Hepatic stellate cell (primary cell): Measurements from ENCODE around the gene ETV7.
"Not testable (repeated sequence)": the region's sequence is repeated elsewhere in the genome, so short reads cannot be mapped to it uniquely, and the experiment has no call there.

Source experiments
- DNase-seq: peaks from one replicate; pipeline ENCODE4 v3.0.0; 2011; ENCODE audit warnings: low spot score

ETV7 gene

GRCh38 chr6:36387440-36388303 is at the start of gene ETV7:
Gene ETV7 (minus strand): TSS chr6:36387669. CDS start chr6:36387541, 128 bp downstream.
- DNase-seq, result peak; percentile 51

- DNase-seq, result peak; percentile 42
These were observed 49.0 kb upstream of the ETV7 start for GRCh38 chr6:36436466-36436865.

- DNase-seq, result peak; percentile 22
These were observed 44.7 kb upstream of the ETV7 start for GRCh38 chr6:36432151-36432671.

- DNase-seq, result no peak
These were observed 43.7 kb upstream of the ETV7 start for GRCh38 chr6:36431197-36431596.

GRCh38 chr6:36430351-36430750 is 42.9 kb upstream of the ETV7 start:
- DNase-seq, result peak; percentile 17

GRCh38 chr6:36428911-36429310 is 41.4 kb upstream of the ETV7 start:
- DNase-seq, result no peak

DNA sequence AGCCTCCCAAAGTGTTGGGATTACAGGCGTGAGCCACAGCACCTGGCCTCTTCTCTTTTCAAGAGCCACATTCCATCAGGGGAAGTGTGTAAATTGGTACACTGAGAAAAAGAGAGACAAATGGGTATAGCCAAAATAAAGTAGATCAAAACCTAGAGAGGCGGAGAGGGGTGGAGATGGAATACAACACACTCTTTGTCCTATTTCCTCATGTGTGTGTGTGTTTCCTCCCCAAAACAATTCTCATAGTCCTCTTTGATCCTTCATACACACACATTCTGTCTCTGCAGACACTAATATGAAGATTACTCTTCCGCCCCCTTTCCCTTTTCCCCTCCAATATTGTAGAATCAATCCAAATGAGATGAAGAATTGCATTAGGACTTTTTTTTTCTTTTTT is 39.2 kb upstream of the ETV7 start:
- DNase-seq, result no peak

GRCh38 chr6:36423101-36423824 is 35.8 kb upstream of the ETV7 start:
- peak; percentile 98 for DNase-seq

DNA sequence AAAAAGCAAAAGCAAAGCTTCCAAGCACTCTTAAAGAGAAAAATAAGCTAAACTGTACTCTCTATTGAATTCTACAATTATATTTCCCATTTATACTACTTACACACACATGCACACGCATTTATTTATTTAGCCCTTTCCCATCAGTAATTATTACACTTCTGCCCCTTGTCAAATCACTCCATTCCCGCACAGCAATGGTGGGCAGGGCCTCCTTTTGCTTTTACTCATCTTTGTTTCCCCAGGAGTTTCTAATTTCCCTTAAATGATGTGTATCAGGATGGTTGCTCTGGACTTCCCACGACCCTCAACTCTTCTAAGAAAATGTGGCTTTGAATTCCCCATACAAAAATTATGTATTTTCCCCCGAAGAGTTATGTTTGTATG is 35.2 kb upstream of the ETV7 start:
- no peak for DNase-seq

- no peak for DNase-seq
These were observed 31.8 kb upstream of the ETV7 start for GRCh38 chr6:36419310-36419709.

DNA sequence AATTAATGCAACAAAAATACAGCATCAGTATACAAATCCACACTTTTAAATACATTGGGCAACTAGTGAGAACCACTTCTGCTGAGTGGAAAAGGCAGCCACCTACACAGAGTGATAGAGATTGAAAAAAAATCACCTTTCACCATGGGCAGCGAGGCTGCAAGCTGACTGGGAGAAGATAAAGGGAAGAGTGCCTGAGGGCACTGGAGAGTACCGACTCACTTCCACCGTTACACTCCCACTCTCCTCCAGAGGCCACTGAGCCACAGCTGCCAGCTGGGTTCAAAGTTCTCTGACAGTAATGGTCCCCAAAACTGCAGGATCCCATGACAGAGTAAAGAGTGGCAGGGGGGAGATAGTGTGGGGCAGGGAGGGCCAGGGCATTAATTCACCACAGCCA is 31.1 kb upstream of the ETV7 start:
- no peak for DNase-seq

GRCh38 chr6:36414481-36414880 is 27.0 kb upstream of the ETV7 start:
- DNase-seq, result no peak

GRCh38 chr6:36413489-36414480 is 26.3 kb upstream of the ETV7 start:
- DNase-seq, result no peak

DNA sequence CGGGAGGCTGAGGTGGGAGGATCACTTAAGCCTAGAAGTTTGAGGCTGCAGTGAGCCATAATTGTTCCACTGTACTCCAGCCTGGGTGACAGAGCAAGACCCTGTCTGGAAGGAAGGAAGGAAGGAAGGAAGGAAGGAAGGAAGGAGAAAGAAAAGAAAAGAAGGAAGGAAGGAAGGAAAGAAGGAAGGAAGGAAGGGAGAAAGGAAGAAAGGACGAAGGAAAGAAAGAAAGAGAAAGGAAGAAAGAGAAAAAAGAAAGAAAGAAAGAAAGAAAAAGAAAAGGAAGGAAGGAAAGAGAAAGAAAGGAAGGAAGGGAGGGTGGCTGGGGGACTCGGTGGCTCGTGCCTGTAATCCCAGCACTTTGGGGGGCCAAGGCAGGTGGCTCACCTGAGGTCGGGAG is 22.2 kb upstream of the ETV7 start:
- DNase-seq, result not testable (repeated sequence)

- DNase-seq, result no peak
These were observed 16.7 kb upstream of the ETV7 start for GRCh38 chr6:36404164-36404563.

DNA sequence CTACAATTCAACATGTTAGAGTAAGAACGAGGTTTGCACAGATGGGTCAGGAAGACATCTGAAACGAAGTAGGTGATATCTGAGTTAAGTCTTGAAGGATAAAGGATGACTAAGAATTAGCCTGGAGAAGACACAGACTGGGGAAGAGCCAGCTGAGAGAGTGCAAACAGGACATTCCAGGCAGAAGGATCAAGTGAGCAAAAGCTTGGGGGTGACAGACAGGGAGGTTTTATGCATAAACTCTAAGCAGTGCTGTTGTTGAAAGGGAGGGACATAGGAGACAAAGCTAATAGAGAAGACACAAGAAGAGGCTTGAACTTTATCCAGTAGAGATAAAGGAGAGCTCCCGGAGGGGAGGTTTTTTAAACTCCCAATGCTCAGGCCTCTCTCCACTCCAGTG is 15.0 kb upstream of the ETV7 start:
- DNase-seq, result no peak

- DNase-seq, result no peak
These were observed 12.5 kb upstream of the ETV7 start for GRCh38 chr6:36399970-36400369.

GRCh38 chr6:36392621-36393020 is 5.2 kb upstream of the ETV7 start:
- DNase-seq, result no peak

GRCh38 chr6:36389353-36389752 is 1.9 kb upstream of the ETV7 start:
- DNase-seq, result no peak

- peak; percentile 77 for DNase-seq
These were observed 702 bp downstream of the ETV7 start for GRCh38 chr6:36386495-36387439.

DNA sequence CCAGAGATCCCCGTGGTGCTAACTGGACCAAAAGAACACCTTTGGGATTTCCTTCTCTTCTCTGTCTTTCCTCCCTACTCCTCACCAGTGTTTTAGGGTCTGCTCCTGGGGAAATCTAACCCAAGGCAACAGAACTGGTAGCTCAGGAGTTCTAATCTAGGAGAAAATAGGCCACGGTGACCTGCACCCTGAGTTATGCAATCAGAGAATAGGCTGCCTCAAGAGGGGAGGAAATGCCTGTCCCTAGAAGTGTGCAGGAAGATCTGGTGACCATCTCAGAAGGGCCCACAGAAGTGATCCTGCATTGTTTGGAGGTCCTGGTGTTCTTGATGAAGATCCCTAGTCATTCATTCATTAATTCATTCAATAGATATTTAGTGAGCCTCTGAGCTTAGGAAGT is 3.4 kb downstream of the ETV7 start:
- DNase-seq, result no peak
